GM12878 (cell line): ENCODE measurements around the gene SNAPC4. TPM values are rescaled to one million over a fixed set of nuclear protein-coding genes. Genes with fewer than 3 reads are reported as not detected.

ENCODE experiments used
- ATAC-seq: fragments of 200-7000 bp; cut with Tn5 transposase; 3 replicates; pipeline ENCODE4 v1.9.1; 2020; ENCODE audit warnings: mild to moderate bottlenecking, moderate library complexity
- BruUV-seq: library from RNA; stranded (reverse); fragments of 400-500 nt; replicated peaks from 2 replicates; lab custom pipeline; 2021; lab: Mats Ljungman, UMichigan
- CTCF ChIA-PET: fragments of 300-600 bp; sonication (Branson Sonifier 250); formaldehyde crosslinking; extraction: SDS; loops from one replicate; lab custom pipeline; 2021; ENCODE audit warnings: inconsistent platforms; lab: Yijun Ruan, JAX
- POLR2A ChIA-PET: fragments of 350-600 bp; formaldehyde crosslinking; extraction: SDS; loops from one replicate; lab custom pipeline; 2021; ENCODE audit warnings: inconsistent platforms; lab: Charles Lee
- RAD21 ChIA-PET: fragments of 300-600 bp; sonication (Branson Sonifier 250); formaldehyde crosslinking; loops from one replicate; lab custom pipeline; 2023; ENCODE audit warnings: antibody characterized with exemption; ENCODE audit not compliant: unreplicated experiment; lab: Charles Lee
- SMC1A ChIA-PET: fragments of 300-600 bp; sonication (Branson Sonifier 250); formaldehyde crosslinking; loops from one replicate; lab custom pipeline; 2023; ENCODE audit not compliant: unreplicated experiment, uncharacterized antibody; lab: Charles Lee
- DNase-seq: peaks from one replicate; pipeline ENCODE4 v3.0.0-alpha.2; 2011; ENCODE audit warnings: low read depth, low spot score
- FAIRE-seq: peaks from 3 replicates; lab custom pipeline; 2011; peaks lifted over from hg19 to GRCh38; lab: Jason Lieb, UNC
- H2AFZ ChIP-seq: 2 replicates; pipeline ENCODE4 v1.6.0; 2011; ENCODE audit warnings: low read depth, low read length, control low read depth; ENCODE audit not compliant: control insufficient read depth
- H3K27ac ChIP-seq: 2 replicates; pipeline ENCODE4 v1.5.1; 2011; ENCODE audit warnings: control low read depth; ENCODE audit not compliant: control insufficient read depth, insufficient read depth
- H3K27me3 ChIP-seq, 2 experiments: replicated peaks in 1 of 2; 2 replicates each; pipeline versions ENCODE4 v1.6.0 to v1.6.1; 2011; ENCODE audit warnings: low read length in 1 of 2; ENCODE audit not compliant: control insufficient read depth in 2 of 2, insufficient read depth in 2 of 2
- H3K36me3 ChIP-seq, 2 experiments: 2 replicates each; pipeline ENCODE4 v1.5.1; 2011; ENCODE audit warnings: low read length in 1 of 2; ENCODE audit not compliant: control insufficient read depth in 2 of 2, insufficient read depth in 2 of 2
- H3K4me1 ChIP-seq: 2 replicates; pipeline ENCODE4 v1.6.1; 2011; ENCODE audit warnings: mild to moderate bottlenecking, low read length, moderate library complexity, mixed read lengths; ENCODE audit not compliant: control insufficient read depth, insufficient read depth
- H3K4me2 ChIP-seq: 2 replicates; pipeline ENCODE4 v1.6.0; 2011; ENCODE audit warnings: control low read depth; ENCODE audit not compliant: control insufficient read depth, insufficient read depth
- H3K4me3 ChIP-seq: fragments of 200-600 bp; sonication (generic); 2 replicates; pipeline ENCODE4 v1.5.1; 2016
- H3K79me2 ChIP-seq: 2 replicates; pipeline ENCODE4 v1.6.0; 2011; ENCODE audit warnings: low read length; ENCODE audit not compliant: control insufficient read depth, insufficient read depth
- H3K9ac ChIP-seq: 2 replicates; pipeline ENCODE4 v1.8.0; 2011; ENCODE audit warnings: low read length, control low read depth, mixed read lengths; ENCODE audit not compliant: control insufficient read depth, insufficient read depth
- H3K9me3 ChIP-seq: replicated peaks from 3 replicates; pipeline ENCODE4 v1.5.1; 2011; ENCODE audit warnings: mild to moderate bottlenecking, low read length; ENCODE audit not compliant: control insufficient read depth, insufficient read depth
- H4K20me1 ChIP-seq: 2 replicates; pipeline ENCODE4 v1.6.0; 2011; ENCODE audit not compliant: control insufficient read depth, insufficient read depth
- CREB1 ChIP-seq: IDR thresholded peaks from 2 replicates; pipeline ENCODE4 v1.6.1; 2012; ENCODE audit warnings: low read depth, mild to moderate bottlenecking, inconsistent platforms
- EGR1 ChIP-seq, 2 experiments: IDR thresholded peaks; 1 replicate in 1 of 2; 2 replicates in 1 of 2; pipeline ENCODE4 v1.6.1; 2011 to 2012; ENCODE audit warnings: low read depth in 2 of 2, low read length in 2 of 2, borderline replicate concordance in 1 of 2, mild to moderate bottlenecking in 1 of 2, moderate library complexity in 1 of 2
- IKZF1 ChIP-seq: fragments of 450-650 bp; conservative IDR thresholded peaks from 2 replicates; pipeline ENCODE4 v1.6.1; 2017; ENCODE audit warnings: antibody characterized with exemption, mild to moderate bottlenecking
- TAF1 ChIP-seq: IDR thresholded peaks from 2 replicates; pipeline ENCODE4 v1.6.1; 2011; ENCODE audit warnings: mild to moderate bottlenecking, low read depth, low read length, borderline replicate concordance
- TCF7 ChIP-seq: IDR thresholded peaks from 2 replicates; pipeline ENCODE4 v1.6.1; 2014; ENCODE audit warnings: antibody characterized with exemption, borderline replicate concordance
- WGBS: methylation state at CpG from one replicate; pipeline ENCODE4 v1.1.6; 2016; ENCODE audit warnings: low lambda C conversion rate; ENCODE audit not compliant: insufficient replicate concordance, insufficient coverage; ENCODE audit errors: missing lambda C conversion rate; 5-methylcytosine and 5-hydroxymethylcytosine counted together
- in situ Hi-C: fragments of 300-500 bp; cut with MboI; formaldehyde crosslinking; loops from 9 replicates; pipeline ENCODE4 v1.14.3; 2018; ENCODE audit warnings: mixed read lengths
- intact Hi-C: fragments of 100-400 bp; cut with micrococcal nuclease; formaldehyde crosslinking; loops from one replicate; pipeline ENCODE4 v1.14.2; 2022; ENCODE audit not compliant: unreplicated experiment
- polyA plus RNA-seq, 11 experiments: library from polyadenylated mRNA; depleted of rRNA in 4 of 11; unstranded in 6 of 11; stranded (reverse) in 5 of 11; fragments of >200 nt; fragmentation: Nextera tagmentation in 4 of 11; fragmentation: Illumina TruSeq in 1 of 11; extraction: Ambion mirVana in 4 of 11; extraction: Trizol in 1 of 11; gene quantifications; 1 replicate in 1 of 11; 2 replicates in 10 of 11; pipeline versions ENCODE4 v1.2.1 to v1.2.3, GENCODE V29; 2011 to 2016; ENCODE audit warnings: inconsistent platforms in 2 of 11, missing spikeins in 2 of 11, low read depth in 1 of 11
- total RNA-seq, 4 experiments: library from RNA; depleted of rRNA in 3 of 4; stranded (reverse); fragments of >200 nt in 3 of 4; fragmentation: Illumina TruSeq in 1 of 4; extraction: Trizol in 1 of 4; gene quantifications; 2 replicates each; pipeline versions ENCODE4 v1.2.1 to v1.2.3, GENCODE V29; 2013 to 2021
- TF ChIP-seq, protein P1 (sequence below): fragments of 450-650 bp; IDR thresholded peaks from 2 replicates; pipeline ENCODE4 v1.6.1; 2017; ENCODE audit warnings: mild to moderate bottlenecking

SNAPC4 gene
- total and polyA plus RNA-seq, 10 of the 15 experiments (the other 5 are each of a cell fraction or from before 2014, with no cell fraction given): 0.42 to 19.8 (median 7.0) TPM

DNA sequence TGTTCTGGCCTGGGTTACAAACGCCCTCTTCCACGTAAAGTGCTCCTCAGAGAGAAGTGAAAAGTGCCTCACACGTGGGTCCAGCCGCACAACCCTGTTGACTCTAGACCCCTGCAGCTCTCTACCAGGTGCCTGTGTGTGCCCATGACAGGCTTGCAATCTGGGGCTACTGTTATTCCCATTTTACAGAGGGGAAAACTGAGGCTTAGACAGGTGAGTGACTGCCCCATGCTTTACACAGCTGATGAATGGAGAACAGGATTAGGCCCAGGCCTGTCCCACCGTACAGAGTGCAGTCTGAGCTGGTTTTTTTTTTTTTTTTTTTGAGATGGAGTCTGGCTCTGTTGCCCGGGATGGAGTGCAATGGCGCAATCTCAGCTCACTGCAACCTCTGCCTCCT is 45.8 kb upstream of the SNAPC4 start:
- ChIA-PET POLR2A (interaction anchor here (0.7 kb wide), 2 partner anchors 11 to 28 kb away, joined by 3 to 6 read pairs; no protein-coding TSS in a partner anchor), CTCF (interaction anchor here (0.9 kb wide), 1 partner anchor 302 kb away, joined by 3 read pairs; no protein-coding TSS in a partner anchor), RAD21 (no interaction called here), SMC1A (no interaction called here)
- ATAC-seq (no peak), DNase-seq (no peak), FAIRE-seq (no peak)
- peaks cover 27 to 32% of the 10 kb centered on the region in 2 experiments for H3K36me3 ChIP-seq
- no peak overlapping the region for H3K9ac ChIP-seq
- WGBS: 99% methylated on average over 5 of the region's 7 CpGs
- BruUV-seq: no TSS peak
- in situ Hi-C loops: no loop called here
- no peak overlapping the region for H2AFZ ChIP-seq
- intact Hi-C loops: no loop called here
- no peak overlapping the region for H3K4me3 ChIP-seq
- H4K20me1 ChIP-seq: no peaks in the 10 kb centered on the region; the same call in 1 of the 2 replicates
- TF ChIP-seq TAF1 (no peak), IKZF1 (no peak), EGR1 (IDR thresholded peaks at IDR 0.05; ENCODE audit: borderline replicate concordance in 1 of 2, low read depth in 2 of 2, low read length in 2 of 2) (no peak), CREB1 (no peak), TCF7 (no peak)
- TF ChIP-seq, protein P1, sequence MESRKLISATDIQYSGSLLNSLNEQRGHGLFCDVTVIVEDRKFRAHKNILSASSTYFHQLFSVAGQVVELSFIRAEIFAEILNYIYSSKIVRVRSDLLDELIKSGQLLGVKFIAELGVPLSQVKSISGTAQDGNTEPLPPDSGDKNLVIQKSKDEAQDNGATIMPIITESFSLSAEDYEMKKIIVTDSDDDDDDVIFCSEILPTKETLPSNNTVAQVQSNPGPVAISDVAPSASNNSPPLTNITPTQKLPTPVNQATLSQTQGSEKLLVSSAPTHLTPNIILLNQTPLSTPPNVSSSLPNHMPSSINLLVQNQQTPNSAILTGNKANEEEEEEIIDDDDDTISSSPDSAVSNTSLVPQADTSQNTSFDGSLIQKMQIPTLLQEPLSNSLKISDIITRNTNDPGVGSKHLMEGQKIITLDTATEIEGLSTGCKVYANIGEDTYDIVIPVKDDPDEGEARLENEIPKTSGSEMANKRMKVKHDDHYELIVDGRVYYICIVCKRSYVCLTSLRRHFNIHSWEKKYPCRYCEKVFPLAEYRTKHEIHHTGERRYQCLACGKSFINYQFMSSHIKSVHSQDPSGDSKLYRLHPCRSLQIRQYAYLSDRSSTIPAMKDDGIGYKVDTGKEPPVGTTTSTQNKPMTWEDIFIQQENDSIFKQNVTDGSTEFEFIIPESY: no peak
- H3K4me1 ChIP-seq: no peaks in the 10 kb centered on the region
- no peak overlapping the region for H3K27ac ChIP-seq
- H3K9me3 ChIP-seq: no peaks in the 10 kb centered on the region
- no peak overlapping the region for H3K4me2 ChIP-seq
- no peaks in the 10 kb centered on the region for H3K79me2 ChIP-seq
- no peaks in the 10 kb centered on the region for H3K27me3 ChIP-seq
